Muscle of arm (tissue), 12 donors: Measurements from ENCODE around the gene MYLK3. TPM values are rescaled to one million over a fixed set of nuclear protein-coding genes. Genes with fewer than 3 reads are reported as not detected.

Source experiments
- DNase-seq: peaks from one replicate; pipeline ENCODE4 v3.0.0-alpha.2; 2013
- polyA plus RNA-seq, 12 donors: library from polyadenylated mRNA; unstranded; fragments of 120-200 nt; gene quantifications; one replicate each; pipeline ENCODE4 v1.2.1, GENCODE V29; 2013; ENCODE audit not compliant: insufficient read length in 12 of 12

MYLK3 gene
- polyA plus RNA-seq, 12 donors = 3.4 to 22.2 (median 12.5) TPM; not detected in 1

DNA sequence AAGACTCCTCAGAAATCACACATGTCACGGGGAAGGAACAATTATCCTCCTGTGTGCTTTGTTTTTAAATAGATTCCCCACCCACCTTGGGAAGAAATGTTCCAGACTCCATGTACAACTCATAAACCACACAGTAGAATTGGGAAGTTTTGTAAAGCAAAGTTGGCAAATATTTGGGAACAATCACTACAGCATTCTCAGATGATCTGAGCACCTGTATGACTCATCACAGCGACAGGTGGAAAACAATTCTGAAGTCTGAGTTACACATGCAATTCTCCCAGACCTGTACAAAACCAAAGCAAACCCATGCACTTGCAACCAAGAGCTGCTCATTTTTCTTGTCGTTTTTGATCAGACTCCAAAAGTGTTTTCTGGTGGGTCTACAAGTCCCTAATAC lies 14.4 kb upstream of the MYLK3 start:
- no peak for DNase-seq

DNA sequence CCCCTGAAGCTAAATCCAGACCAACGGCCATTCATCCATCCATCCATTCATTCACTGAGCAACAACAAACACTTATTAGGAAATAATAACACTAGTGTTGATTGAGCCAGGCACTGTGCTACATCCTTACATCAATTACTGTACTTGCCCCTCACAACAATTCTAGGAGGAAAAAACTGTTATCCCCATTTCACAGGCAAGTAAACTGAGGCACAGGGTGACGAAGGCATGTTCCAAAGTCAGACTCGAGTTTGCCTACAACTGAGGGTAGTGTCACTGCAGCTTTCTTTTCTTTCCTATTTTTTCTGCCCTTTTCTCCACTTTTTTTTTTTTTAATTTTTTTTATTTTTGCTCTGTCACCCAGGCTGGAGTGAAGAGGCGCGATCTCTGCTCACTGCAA lies 11.2 kb upstream of the MYLK3 start:
- no peak for DNase-seq

DNA sequence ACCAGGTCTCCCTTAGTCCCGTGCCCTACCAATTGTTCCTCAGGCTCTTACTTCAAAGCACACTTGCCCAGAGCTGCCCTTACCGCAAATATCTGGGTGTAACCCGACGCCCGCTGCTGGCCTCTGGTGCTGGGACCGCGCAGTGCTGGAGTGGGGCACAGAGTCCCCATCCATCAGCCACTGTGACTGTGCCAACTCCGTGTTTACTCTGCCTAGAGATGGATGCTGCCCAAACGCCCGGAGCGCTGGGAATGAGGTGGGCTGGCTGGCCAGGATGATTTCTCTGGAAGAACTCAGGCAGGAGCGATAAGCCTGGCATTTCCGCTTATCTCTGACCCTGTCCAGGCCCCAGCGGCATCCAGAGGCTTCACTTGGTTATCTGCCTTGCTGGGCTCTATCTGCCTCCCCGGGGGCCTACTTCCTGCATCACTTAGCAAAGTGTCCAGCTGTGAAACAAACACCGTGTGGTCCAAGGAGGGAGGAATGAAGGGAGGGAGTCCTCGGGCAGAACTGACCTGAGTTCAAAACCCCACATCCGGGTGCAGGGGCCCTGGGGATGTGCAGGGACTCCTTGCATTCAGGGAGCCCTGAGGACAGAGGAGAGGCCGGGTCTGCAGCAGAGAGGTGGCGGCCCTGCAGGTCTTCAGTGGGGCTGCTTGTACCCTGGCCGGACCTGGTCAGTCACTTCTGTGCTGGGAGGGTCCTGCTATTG lies 9.4 kb upstream of the MYLK3 start:
- DNase-seq = no peak

DNA sequence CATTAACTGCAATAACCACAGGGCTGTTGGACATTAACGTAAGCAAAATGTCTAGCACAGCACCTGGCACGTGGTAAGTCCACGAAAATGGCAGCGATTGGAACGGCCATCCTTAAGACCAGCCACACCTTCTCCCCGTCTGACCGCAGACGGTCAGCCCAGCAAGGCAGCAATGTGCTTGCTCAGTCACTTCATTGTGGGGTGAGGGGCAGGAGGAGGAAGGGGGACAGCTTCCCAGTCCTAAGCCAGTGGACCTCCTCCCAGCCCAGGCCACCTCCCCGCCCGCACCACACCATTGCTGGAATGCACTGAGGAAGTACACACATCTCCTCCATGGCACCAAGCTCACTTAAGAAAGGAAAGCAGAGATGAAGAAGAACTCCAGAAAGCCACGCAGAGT lies 8.6 kb upstream of the MYLK3 start:
- DNase-seq = no peak

DNA sequence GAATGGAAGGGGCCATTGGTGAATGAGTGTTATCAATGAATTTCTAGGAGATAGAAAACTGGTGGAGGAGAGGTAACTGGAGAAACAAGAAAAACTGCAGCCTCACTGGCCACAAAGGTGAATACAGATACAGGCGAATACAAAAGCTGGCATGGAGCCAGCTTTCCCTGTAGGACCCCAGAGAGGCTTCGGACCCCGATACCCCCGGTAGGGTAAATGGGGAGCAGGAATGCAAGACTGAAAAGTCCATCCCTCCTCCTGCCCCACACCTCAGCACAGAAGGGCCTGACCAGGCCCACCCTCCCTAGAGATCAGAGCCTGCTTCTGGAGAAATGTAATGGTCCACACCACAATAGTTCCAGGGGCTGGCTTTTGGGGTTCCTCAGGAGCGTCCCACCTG lies 4.9 kb upstream of the MYLK3 start:
- DNase-seq = no peak

DNA sequence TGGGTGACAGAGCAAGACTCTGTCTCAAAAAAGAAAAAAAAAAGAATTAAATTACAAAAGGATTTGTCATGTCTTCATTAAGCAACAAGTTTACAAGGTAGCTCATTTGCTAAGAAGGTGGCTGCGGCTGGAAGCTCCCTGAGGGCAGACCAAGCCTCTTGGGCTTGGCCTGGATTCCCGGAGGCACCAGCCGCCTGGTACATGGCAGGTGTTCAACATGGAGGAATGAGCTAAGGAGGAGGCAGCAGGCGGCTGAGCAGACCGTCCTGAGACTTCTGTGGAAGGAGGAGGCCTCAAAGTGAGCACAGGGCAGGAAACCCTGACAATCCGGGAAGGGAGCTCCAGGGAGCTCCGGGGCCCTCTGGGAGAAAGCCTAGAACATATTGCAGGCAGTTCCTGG lies 3.2 kb upstream of the MYLK3 start:
- DNase-seq = no peak

DNA sequence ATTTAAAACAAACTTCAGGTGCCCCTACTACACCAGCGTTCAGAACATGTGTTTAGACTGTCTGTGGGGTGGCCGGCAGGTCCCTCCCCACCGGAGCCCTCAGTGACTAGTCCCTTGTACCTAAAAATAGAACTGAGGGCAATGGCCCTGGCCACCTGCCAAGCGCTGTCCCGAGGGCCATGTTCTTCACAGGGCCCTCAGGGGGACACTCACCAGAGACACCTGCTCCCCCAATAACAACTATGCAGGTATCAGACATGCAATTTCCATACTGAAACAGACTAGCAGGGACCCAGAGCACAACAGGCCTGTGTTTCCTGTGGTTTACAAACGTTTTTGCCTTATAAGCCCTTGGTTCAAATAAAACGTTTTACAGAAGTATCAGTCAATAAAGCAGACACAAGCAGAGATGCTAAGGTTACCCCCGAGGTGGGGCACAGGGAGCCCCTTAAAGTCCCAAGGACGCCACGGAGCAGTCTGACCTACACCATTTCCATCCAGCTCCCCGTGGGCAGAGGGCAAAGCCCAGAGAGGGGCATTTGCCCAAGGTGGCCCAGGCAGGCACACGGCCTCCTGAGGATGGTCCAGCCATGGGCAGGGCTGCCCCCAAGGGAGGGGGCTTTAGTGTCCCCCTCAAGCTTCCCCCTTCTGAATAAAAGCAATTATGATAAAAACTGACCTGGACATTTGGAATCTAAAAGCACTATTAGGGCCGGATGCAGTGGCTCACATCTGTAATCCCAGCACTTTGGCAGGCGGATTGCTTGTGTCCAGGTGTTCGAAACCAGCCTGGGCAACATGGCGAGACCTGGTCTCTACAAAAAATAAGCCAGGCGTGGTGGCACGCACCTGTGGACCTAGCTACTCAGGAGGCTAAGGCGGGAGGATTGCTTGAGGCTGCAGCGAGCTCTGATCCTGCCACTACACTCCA lies 896 bp upstream of the MYLK3 start:
- DNase-seq = no peak

DNA sequence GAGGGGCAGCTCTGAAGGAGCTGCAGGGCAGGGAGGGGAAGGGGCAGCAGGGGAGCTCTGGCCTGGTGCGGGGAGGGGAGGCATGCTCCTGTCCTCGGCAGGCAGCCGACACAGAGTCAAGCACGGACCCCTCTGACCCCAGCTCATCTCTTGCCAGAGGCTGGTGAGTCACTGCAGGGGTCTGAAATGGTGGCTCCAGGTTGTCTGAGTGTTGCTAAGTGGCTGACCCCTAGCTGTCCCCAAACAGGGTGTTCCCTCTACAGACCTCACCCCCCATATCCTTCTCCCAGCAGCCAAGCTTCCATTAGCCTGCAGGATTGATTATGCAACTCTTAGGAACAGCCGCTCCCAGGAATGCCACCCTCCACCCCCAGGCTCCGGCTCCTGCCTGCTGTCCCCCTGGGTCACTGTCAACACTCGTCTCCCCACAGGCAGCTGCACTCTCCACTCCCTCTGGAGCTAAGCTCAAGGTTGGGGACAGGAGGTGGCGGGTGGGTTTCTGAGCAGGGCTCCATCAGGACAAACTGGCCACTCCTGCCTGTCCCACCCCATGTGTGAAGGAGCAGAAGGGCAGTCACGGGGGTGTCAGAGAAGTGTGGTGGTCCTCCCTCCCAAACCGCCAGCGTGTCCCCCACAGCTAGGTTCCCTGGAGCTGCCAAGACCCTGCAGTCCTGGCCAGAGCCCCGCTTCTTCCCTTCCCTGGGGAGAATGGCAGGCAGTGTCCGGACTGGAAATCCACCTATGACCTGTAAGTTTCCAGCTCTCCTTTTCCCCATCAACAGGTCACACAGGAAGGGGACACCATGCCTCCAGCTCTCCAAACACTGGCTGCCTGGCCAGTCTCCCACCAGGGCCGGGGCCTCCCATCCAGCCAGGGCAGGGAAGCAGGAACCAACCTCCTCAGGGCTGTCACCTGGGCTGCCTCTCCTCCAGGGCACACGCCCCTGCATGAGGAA lies 1.0 kb downstream of the MYLK3 start:
- DNase-seq = no peak

DNA sequence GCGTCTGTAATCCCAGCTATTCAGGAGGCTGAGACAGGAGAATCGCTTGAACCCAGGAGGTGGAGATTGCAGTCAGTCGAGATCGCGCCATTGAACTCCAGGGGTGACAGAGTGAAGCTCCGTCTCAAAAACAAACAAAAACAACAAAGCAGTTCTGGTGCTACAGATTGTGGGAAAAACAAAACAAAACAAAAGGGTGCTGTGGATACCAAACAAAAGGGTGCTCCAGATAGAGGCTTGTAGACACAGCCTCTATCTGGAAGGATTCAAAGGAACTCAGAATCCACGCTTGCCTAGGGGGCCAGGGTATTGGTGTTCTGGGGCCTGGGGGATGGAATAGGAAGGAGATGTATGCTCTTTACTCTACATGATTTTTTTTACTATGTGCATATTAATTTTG lies 2.5 kb downstream of the MYLK3 start:
- no peak for DNase-seq

DNA sequence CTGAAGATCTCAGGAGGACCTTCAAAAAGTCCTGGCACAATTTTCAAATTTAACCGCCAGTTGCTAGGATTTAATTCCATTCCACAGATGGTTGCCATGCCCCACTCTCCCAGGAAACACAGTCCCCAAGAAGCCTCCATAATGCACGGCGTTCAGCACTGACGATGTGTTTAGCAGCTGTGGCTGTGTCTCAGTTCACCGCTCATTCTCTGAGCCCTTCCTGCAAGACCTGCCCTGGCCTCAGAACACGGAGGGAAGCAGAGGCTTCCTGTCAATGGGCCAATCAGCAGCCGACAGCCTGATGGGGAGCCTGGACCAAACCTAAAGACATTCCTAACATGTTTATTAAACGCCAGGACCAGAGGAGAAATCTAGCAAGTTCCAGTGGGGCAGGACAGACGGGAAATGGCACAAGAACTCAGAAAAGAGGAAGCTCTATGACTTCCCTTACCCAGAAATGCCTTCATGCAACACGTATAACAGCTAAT lies 4.9 kb downstream of the MYLK3 start:
- no peak for DNase-seq

DNA sequence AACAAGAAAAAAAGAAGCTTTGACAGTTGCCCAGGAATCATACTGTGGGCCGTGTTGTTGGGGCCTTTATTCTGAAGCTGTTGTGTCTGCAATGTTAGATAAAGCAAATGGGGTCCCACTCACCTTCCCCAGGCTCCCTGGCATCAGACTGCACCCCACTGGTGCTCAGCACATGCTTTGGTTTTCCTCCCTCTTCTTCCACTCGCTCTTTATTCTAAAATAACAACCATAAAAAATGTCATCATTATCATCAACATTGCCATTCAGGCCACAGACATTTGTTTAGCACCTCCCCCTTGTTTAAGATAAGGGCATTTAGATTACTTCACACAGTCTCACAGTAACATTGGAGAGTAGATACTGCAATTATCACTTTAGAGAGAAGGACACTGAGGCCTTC lies 8.2 kb downstream of the MYLK3 start:
- DNase-seq = no peak

DNA sequence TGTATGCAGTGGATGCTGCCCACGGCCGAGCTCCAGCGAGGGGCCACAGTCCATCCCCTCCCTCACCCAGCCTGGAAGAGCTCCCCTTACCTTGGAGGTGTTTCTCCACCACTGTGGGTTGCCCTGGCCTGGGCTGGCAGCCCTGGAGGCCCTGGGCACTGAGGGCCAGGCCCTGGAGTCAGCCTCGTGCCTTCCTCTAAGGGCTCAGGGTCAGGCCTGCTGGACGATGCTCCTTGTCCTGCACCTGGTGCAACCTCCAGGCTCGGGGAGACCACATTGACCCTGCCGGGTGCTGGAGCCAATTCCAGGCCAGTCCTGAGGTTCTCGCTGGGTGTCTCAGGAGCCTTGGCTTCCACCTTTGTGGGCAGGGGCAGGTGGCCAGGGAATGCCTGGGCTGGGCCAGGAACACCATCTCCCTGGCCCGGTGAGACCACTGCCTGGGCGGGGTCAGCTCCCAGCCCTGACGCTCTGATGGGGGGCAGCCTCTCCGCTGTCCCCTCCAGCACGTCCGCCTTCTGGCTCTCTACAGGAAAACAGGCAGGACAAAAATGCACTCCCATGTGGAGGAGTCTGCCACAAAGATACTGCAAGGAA lies 10.4 kb downstream of the MYLK3 start:
- DNase-seq = no peak

DNA sequence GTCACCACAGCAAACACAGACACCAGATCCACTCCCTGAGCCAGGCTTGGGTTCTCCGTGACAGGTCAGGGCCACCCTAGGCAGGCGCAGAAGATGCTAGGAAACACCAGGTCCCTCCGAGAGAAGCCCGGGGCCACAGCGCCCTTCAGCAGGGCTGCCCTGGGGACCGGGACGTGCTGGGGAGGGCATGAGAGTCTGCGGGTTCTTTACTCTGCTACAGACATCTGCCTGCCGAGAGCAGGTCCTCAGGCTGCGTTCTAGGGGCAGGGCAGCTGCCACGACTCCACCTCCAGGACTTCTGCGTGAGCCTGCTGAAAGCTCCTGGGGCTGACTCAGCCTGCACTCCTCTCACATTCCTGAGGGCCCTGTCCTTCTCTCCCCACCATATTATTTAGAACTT lies 11.4 kb downstream of the MYLK3 start:
- no peak for DNase-seq

DNA sequence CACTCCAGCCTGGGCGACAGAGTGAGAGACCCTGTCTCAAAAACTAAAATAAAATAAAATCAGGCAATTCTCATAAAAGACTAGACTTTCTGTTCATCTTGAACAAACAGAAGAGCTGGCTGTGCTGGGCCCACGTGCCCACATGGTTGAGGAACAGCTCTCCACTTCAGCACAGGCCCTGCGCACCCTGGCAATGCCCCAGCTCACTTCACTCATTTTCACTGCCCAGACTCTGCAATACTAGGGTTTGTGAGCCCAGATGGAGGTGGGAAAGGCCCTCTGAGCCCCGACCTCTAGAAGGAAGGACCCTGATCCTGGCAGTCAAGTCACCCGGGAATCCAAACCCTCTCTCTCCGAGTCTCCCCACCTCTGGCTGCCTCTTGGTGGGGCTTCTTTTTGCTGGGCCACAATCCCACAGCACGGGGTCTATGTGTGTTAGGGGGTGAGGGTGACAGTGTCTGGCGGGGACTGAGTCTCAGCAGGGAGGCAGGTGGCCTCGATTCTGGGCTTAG lies 14.8 kb downstream of the MYLK3 start:
- no peak for DNase-seq

DNA sequence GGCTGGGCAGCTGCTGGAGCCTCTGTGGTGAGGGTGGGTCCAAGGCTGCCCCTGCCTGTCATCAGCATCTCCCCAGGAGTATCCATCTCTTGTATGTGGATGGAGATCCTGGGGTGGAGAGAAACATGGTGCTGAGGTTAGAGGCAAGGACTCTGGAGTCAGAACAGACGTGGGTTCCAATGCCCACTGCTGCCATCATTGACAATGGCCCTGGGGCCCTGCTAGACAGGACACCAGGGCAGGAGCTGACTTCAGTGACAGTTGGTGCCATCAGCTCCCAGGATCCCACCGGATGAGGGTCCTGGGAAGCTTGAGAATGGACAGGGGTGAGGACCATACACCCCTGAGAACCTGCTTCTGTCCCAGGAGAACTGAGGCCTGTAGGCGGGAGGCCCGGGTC lies 15.6 kb downstream of the MYLK3 start:
- DNase-seq = no peak

DNA sequence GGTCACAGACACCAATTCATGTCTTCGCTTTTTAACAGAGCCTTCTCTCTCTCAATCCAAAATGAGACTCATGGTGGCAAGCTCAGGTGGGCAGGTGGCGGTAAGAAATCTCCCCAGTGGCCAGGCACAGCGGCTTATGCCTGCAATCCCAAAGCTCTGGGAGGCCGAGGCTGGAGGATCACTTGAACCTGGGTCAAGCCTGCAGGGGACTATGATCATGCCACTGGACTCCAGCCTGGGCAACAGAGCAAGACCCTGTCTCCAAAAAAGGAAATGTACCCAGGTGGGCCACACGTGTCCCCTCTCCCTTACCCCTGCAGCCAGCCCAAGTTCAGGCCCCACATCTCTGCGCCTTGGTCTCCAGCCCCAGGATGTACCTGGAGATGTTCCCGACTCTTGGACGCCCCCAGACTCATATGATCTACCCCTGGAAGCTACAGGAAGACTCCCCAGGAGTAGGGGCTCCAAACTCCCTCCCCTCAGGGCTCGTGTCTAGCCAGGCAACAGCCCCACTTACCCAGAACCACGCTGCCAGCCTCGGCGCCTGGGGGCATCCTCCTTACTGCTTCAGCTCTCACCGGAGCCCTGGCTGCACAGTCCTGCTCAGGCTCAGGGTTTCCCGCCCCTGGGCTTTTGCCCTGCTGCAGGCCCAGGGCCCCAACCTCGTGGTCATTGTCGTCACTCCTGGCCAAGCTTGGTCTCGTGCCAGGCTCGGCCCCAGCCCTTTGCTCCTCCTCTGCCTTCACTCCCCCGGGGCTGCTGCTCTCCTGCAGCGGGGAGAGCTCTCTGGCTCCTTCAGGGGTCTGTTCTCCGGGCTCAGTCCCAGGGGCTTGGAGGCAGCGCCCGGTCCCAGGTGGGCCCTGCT lies 16.2 kb downstream of the MYLK3 start:
- DNase-seq = no peak

DNA sequence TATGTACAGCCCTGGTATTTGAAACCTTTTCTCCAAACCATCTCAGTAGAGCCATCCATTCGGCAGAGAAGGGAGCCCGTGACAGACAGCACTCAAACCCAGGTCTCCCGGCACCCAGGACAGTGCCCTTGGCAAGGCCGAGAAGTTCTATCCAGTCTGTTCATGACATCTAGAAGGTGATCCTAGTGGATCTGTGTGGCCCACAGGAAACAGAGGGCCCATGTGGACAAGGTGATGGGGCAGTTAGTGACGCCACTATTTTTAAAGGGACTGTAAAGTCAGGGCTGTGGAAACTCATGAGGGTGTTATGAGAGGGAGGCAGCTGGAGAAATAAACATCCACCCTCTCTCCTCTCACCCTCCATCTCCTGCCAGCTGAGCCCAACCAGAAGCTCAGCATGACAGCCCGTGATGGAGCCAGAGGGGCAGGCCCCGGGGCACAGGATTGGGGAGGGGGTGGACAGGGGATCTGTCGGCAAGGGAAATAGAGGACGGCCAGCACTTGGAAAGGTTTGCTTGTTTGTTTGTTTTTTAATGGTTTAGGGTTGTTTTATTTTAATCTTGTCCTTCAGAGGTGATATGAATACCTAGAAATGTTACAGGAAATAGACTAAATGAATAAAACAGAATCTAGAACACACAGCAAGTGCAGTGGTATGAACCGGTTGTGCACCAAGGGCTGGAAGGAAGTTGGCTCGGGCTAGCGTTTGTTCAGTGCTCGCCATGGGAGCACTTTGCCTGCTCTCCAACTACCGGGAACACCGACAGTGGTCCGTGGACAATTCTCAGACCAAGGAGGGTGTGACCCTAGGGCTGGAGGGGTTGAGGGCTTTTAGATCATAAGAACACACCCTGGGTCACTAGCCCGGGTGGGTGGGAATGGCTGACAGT lies 17.1 kb downstream of the MYLK3 start:
- DNase-seq = no peak

DNA sequence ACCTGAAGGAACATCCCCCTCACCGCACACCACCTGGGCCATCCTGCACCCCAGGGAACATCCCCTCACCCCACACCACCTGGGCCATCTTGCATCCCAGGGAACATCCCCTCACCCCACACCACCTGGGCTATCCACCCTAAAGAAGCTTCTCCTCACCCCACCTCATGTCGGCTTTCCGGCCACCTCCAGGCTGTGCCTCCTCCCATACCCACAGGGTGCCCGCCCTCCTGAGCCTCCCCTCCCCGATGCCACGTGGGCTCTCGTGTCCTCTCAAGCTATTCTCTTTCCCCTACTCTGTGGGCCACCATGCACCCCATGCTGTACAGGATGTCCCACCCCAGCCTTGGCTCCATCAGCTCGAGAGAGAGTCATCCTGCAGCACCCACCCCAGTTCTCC lies 18.0 kb downstream of the MYLK3 start:
- no peak for DNase-seq

DNA sequence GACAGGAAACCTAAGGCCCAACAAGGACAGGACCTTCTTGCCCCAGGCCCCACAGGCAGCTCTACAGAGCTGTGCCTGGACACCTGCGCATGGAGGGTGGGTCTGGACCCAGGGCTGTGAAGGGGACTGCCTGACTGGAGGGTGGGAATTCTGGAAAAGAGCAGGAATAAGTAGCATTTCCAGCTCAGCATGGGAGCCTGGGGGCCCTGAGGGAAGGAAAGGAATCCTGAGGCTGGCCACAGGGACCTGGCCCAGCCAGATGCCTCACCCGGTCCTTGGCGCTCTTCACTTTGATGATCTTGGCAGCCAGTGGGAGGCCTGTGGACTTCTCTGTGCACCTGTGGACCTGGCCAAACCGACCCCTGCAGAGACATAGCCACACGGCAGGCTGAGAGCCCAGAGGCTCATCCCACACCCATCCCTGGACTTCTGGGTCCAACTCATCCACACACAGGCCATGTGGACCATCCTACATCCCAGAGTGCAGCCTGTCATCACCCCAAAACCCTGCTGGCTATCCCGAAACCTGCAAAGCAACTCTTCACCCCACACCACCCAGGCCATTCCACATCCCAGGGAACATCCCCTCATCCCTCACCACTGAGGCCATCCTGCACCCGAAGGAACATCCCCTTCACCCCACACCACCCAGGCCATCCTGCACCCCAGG lies 18.7 kb downstream of the MYLK3 start:
- DNase-seq = no peak
